ENCODE measurements around the gene HOMER1.
A peak's percentile ranks its signal among the peaks of the same experiment; 100 is the strongest.
"Not testable (repeated sequence)": the region's sequence is repeated elsewhere in the genome, so short reads cannot be mapped to it uniquely, and the experiment has no call there.

HOMER1 gene

DNA sequence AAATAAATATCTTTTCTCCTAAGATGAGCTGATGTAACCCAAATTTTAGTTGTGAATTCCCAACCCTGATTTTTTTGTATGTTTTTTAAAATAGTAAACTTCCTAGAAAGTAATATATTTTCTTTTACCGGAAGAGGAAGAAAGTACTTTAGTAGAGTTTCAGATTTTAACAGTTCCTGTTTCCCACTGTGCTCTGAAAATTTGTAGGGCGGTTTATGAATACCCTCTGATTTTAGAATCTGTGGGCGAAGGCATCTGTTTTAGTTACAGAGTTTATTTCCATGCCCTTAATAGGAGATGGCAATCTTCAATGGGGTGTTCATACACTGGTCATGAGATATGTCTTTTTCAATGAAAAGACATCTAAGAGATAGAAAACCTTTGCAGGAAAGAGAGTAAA lies 3.7 kb upstream of the HOMER1 start:
- DNase-seq (ENCODE audit: low read depth, low spot score), result no peak

DNA sequence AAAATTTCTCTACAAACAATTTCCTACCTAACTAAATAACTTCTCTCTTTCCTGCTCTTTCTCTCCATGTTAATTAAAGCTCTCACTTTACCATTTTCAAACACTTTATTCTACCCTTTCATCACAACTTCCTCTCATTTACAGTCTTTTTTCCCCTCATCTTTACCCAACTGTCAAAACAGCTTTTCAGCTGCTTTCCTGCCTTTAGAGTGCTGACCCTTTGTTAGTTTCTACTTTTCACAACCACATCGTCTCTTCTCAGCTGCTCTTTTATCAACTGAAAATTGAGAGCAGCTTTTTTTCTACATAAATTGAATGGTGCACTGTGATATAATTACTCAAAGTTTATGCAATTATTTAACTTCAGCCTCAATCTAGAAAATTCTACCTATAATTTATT lies 3.1 kb upstream of the HOMER1 start:
- DNase-seq (ENCODE audit: low read depth, low spot score), result no peak

- not testable (repeated sequence) for DNase-seq (ENCODE audit: low read depth, low spot score)
Measured at GRCh38 chr5:79516331-79516730, 2.4 kb upstream of the HOMER1 start.

DNA sequence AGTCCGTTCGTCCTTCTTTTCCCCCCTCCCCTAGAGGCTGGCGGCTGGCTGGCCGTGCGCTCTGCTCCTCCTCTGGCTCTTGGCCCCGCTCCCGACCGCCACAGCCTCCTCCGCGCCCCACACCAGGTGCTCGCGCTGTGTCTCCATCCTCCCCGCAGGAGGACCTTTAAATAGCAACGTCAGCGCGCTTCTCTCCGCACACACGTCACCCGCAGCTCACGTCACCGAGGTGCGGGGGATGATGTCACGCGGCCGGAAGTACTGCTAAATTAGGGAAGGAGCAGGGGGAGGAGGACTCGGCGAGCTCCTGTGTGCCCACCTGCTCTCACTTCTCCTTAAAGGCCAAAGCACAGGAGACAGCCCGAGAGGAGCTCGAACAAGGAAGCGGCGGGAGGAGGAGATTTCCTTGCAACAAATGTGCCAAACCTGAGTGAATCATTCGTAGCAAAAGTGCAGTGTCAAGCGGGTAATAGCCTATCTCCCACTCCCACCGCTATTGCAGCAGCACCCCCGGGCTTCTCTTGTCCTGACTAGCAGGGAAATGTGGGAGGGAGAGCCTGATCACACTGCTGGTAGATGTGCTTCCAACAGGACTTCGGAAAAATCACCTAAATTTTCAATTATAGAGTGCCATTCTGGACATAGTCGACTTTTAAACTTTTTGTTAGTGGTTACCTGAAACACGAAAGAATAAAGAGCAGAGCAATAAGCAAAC lies 614 bp upstream of the HOMER1 start:
- peak; percentile 80 for DNase-seq (ENCODE audit: low read depth, low spot score)

DNA sequence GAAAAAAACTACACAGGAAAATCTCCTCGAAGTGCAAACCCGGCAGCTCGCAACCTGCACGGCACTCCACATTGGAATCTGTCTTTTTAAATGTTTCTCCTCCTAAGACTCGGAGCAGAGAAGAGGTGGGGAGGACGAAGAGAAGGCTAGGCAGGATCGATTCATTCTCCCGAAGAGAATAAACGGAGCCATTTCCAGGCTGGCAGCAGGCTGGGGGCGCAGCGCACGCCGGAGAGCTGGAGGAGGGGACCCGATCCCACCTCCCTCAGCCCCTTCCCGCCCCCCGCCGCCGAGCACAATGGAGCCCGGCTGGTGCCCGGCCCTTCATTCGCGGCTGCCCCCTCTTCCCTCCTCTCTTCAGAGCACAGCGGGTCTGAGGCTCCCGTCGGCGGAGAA lies 628 bp downstream of the HOMER1 start:
- DNase-seq (ENCODE audit: low read depth, low spot score), result no peak

- no peak for DNase-seq (ENCODE audit: low read depth, low spot score)
Measured at GRCh38 chr5:79512471-79513307, 1.2 kb downstream of the HOMER1 start.

- DNase-seq (ENCODE audit: low read depth, low spot score), result no peak
Measured at GRCh38 chr5:79512049-79512448, 1.9 kb downstream of the HOMER1 start.

- DNase-seq (ENCODE audit: low read depth, low spot score), result no peak
Measured at GRCh38 chr5:79510638-79511037, 3.3 kb downstream of the HOMER1 start.

- no peak for DNase-seq (ENCODE audit: low read depth, low spot score)
Measured at GRCh38 chr5:79509244-79509885, 4.6 kb downstream of the HOMER1 start.

DNA sequence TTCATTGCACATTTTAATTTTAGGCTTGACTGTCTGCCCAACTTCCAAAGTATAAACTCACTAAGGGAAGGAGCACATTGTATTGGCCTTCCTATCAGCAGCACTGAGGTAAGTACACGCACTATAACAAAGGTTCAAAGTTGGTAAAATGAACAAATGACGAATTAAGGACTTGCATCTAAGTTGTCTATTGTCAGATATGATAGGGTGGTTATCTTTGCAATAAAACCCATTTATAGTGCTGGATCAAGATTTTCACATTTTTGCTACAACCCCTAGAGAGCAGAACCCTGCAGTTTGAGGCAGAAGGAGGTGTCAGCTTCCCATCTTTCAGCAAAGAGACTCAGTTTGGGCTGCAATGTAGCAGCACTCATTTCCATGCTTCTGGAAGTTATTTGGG lies 5.1 kb downstream of the HOMER1 start:
- DNase-seq (ENCODE audit: low read depth, low spot score), result no peak

GRCh38 chr5:79508354-79508753 lies 5.6 kb downstream of the HOMER1 start:
- DNase-seq (ENCODE audit: low read depth, low spot score), result no peak

- DNase-seq (ENCODE audit: low read depth, low spot score), result no peak
Measured at GRCh38 chr5:79507251-79508205, 6.4 kb downstream of the HOMER1 start.

DNA sequence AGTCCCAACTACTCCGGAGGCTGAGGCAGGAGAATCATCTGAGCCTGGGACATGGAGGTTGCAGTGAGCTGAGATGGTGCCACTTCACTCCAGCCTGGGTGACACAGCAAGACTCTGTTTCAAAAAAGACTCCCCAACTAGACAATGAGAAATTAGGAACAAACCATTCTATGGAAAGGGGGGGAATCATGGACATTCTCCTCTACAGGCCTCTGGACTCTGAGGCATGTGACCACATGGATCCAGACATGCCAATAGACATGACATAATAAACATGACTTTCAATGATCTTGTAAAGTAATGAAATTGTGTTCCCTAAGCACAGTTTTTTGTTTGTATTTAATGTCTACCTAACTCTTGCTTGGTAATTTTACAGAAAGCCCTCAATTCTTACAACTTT lies 8.8 kb downstream of the HOMER1 start:
- no peak for DNase-seq (ENCODE audit: low read depth, low spot score)

- DNase-seq (ENCODE audit: low read depth, low spot score), result no peak
Measured at GRCh38 chr5:79503794-79504495, 10.0 kb downstream of the HOMER1 start.

DNA sequence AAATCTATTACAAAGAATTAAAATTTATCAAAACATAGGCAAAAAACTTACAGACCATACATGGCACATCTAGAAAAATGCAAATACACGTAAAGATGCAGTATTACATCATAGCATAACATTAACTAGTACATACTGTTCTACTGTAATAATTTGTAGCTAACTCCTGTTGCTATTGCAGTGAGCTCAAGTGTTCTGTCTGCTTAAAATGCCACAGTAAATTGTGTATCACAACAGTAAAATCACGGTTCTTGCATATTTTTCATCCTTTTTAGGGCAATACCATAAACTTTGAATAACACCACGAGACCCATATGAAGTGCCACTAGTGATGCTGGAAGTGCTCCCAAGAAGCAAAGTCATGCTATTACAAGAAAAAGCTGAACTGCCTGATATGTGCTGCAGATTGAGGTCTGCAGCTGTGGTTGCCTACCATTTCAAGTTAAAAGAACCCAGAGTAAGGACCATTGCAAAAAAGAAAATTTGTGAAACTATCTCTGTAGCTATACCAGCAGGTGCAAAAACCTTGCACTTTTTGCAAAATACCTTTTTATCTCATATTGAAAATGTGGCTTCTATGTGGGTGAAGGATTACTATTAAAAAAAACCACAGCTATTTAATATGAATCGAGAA lies 14.2 kb downstream of the HOMER1 start:
- DNase-seq (ENCODE audit: low read depth, low spot score), result no peak

DNA sequence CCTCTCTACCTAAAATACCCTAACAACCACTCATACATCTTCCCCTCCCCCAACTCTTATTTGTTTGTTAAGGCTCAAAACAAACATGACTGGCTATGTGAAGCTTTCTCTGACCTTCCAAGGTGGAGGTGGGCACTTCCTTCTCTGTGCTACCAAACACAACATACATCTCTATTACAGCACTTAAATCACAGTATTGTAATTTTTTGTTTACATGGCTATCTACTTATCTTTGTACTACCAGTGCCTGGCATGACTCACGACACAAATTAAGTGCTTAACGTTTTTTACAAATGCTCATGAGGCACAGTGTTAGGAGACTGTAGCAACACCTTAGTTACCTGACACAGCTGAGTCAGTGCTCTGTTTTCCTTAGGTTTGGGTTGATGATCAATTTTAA lies 18.6 kb downstream of the HOMER1 start:
- no peak for DNase-seq (ENCODE audit: low read depth, low spot score)

- DNase-seq (ENCODE audit: low read depth, low spot score), result no peak
Measured at GRCh38 chr5:79493596-79494345, 20.2 kb downstream of the HOMER1 start.

- DNase-seq (ENCODE audit: low read depth, low spot score), result no peak
Measured at GRCh38 chr5:79491690-79492317, 22.1 kb downstream of the HOMER1 start.

DNA sequence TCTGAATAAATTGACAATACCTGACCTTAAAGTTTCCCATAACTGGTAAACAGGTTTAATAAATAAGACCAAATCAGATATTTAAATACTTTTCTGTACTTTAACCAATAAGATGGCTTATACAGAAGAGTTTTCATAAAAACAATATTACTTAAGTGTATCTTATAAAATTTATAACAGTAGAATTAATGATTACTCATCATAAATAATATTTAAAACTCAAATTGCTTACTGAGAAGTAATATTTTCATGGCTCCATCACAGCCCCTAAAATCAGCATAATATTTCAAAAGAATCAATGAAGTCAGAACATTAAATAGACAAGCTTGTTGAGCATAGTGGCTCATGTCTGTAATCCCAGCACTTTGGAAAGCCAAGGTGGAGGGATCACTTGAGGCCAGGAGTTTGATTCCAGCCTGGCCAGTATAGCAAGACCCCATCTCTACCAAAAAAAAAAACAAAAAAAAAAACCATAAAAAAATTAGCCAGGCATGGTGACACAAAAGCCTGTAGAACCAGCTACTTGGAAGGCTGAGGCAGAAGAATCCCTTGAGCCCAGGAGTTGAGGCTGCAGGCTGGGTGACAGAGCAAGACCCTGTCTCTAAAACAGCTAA lies 23.5 kb downstream of the HOMER1 start:
- DNase-seq (ENCODE audit: low read depth, low spot score), result no peak
